Activated CD4-positive, alpha-beta T cell treated with anti-CD3 and anti-CD28 coated beads, Interleukin-10, Interleukin-2, amounts not matched to agents 100 ng/mL and 50 ng/mL, durations not matched to agents 16 hours and 8 hours (primary cell): Measurements from ENCODE around the gene GTF2F2.
"Not testable (repeated sequence)": the region's sequence is repeated elsewhere in the genome, so short reads cannot be mapped to it uniquely, and the experiment has no call there.

Experiments
- DNase-seq: peaks from one replicate; pipeline ENCODE4 v3.0.0-alpha.2; 2020

The GTF2F2 gene

GRCh38 chr13:45219123-45219891 is 99.0 kb downstream of the GTF2F2 start:
- DNase-seq = no peak

- no peak for DNase-seq
Measured at GRCh38 chr13:45219938-45220375, 99.6 kb downstream of the GTF2F2 start.

DNA sequence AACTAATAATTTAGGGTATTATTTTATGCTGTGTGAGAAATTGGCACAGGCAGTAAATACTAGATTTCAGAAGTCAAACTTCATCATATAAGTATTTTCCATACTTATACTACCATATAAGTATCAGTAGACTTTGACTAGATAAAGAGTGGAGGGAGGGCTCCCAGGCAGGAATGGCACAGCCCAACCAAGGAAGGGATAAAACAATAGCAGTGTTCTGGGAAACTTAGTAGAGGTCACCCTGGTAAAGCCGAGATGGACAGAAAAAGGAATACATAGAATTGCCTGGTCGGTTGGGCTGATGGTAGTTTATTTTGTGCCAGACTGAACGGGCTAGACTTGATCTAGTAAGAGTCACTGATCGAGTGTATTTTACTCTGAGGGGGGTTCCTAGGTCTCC is 100.1 kb downstream of the GTF2F2 start:
- no peak for DNase-seq

GRCh38 chr13:45222516-45222915 is 102.2 kb downstream of the GTF2F2 start:
- no peak for DNase-seq

- no peak for DNase-seq
Measured at GRCh38 chr13:45222919-45223318, 102.6 kb downstream of the GTF2F2 start.

GRCh38 chr13:45224176-45224575 is 103.9 kb downstream of the GTF2F2 start:
- DNase-seq = no peak

DNA sequence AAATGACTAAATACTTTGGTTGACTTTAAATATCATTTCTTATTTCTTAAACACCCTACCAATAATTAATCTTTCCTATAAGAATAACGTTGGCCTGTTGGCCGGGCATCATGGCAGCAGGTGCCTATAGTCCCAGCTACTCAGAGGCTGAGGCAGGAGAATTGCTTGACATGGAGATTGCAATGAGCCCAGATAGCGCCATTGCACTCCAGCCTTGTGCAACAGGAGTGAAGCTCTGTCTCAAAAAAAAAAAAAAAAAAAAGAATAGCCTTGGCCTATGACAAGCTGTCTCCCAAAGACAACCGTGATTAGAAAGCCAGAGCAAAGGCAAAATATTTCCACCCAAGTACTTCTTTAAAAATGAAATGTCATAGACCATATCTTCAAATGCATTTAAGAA is 105.1 kb downstream of the GTF2F2 start:
- DNase-seq = no peak

DNA sequence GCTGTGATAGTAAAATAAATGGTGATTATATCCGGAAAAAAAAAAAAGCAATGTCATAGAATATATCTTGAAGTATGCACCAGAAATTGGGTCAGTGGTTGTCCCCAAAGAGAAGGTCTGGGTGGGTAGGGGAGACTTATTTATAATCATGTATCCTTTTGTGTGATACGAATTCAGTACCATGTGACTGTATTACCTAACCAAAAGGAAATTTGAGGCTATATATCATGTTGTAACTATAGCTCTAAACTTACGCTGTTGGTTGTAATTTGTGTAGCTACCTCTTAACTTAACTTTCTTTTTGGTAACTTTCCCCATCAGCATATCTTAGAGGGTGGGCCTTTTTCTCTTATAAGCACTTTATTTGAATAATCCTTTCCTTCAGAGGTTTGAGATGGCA is 105.7 kb downstream of the GTF2F2 start:
- no peak for DNase-seq

- DNase-seq = no peak
Measured at GRCh38 chr13:45228002-45228401, 107.7 kb downstream of the GTF2F2 start.

GRCh38 chr13:45229172-45229571 is 108.9 kb downstream of the GTF2F2 start:
- no peak for DNase-seq

- no peak for DNase-seq
Measured at GRCh38 chr13:45231305-45231704, 111.0 kb downstream of the GTF2F2 start.

DNA sequence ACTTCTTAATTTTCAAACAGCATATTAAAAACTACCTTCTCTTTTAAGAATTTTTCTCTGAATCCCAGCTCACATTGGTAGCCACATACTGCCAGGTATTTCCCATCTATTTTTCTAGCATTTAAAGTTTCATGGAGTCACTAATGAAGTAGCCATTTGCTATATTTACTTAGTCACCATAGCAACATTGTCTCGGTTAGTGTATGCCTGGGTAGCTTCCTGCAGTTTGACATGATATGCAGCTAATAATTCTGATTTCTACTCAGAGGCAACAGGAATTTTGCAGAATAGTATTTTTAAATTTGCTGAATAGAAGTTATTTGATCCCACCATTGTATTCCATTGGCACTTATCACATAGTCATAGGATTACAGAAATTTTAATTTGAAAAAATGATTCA is 111.4 kb downstream of the GTF2F2 start:
- DNase-seq = no peak

- no peak for DNase-seq
Measured at GRCh38 chr13:45232591-45232990, 112.3 kb downstream of the GTF2F2 start.

DNA sequence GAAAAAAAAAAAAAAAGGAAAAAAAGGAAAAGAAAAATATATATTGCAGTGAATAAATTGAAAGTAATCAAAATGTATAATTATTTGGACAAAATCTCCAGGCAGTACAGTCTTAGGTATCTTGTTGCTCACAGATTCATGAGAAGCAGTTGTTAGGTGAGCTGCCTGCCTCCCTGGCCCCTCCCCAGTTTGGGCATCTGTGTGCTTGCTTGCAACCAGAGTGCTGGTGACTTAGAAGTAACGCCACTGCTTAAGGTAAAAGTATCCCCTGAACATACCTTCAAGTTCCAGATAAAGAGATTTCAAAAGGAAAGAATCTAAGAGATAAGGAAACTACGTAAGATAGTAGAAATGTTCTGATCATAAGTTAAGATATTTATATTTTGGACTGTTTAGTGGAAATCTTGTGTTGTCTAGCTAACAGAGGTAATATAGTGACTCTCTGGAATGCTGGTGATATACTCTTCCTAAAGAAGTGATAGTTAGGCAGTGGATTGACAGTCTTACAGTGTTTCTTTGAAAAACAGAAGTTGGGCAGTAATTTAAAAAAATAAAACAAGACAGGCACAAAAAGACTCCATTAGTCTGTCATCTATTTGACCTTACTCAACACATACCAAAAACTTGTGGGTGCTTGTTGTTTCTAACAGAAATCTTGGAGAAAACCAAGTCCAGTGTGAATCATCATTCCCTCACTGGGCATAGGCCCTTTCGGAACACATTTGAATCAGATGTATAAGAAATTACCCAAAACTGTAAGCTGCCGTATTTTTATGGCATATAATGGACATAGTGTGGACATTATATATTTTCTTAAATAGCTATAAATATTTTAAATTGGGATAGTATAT is 118.9 kb downstream of the GTF2F2 start:
- no peak for DNase-seq

- no peak for DNase-seq
Measured at GRCh38 chr13:45240143-45240542, 119.8 kb downstream of the GTF2F2 start.

GRCh38 chr13:45242070-45242469 is 121.8 kb downstream of the GTF2F2 start:
- no peak for DNase-seq

DNA sequence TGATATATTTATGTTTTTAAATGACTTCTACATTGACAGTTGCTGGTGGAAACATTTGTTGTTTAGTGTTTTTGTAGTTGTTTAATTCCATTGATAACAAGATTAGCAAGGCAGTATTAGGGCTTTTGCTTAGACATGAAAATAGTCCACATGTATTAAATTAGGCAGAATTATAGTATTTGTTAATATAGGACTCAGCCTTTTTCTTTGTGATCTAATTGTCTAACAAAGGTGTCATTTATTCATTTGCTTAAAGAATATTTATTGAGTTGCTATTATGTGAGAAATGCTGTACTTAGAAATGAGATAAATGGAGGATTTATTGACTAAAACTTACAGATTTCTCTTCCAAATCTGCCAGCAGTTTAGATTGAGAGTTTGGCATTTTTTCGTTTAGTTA is 122.2 kb downstream of the GTF2F2 start:
- no peak for DNase-seq

GRCh38 chr13:45243077-45243476 is 122.8 kb downstream of the GTF2F2 start:
- DNase-seq = no peak

GRCh38 chr13:45244736-45245135 is 124.4 kb downstream of the GTF2F2 start:
- not testable (repeated sequence) for DNase-seq

GRCh38 chr13:45249662-45250061 is 129.4 kb downstream of the GTF2F2 start:
- DNase-seq = no peak

- no peak for DNase-seq
Measured at GRCh38 chr13:45254396-45254795, 134.1 kb downstream of the GTF2F2 start.

DNA sequence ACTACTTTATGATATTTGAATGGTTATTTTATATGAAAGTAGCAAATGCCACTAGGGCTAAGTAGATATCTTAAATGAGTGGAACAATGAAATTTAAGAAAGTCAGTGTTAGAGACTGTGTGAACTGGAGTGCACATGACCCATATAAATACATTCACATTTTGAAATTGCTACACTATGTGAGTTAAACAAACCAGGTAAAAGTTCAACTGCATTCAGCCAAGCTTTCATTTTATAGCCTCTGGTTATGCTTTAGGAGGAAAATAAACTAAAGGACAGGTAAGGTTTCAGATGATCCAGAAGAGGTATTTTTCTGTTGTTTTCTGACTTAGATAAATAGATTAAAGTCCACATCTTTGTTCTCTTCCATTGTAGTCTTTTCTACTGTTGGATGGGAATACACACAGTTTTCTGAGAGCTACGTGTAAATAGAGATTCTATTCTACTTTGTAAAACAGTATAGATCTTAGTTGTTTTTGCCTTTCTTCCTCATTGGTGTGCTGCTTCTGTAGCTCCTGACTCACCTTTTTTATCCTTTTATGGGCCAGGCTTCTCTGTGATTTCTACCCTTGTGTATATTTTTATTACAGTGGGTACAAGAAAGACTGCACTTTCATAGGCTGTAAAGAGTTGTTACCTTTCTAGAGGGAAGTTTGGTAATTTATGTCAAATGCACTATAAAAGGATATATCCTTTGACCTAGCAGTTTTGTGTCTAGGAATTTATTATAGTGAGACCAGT is 135.1 kb downstream of the GTF2F2 start:
- DNase-seq = no peak

- no peak for DNase-seq
Measured at GRCh38 chr13:45256254-45256653, 135.9 kb downstream of the GTF2F2 start.
